H1 (cell line): Measurements from ENCODE around the gene BRIP1. TPM values are rescaled to one million over a fixed set of nuclear protein-coding genes. Genes with fewer than 3 reads are reported as not detected.

Source experiments
- BRCA1 ChIP-seq: IDR thresholded peaks from 2 replicates; pipeline ENCODE4 v1.6.1; 2012; ENCODE audit warnings: low read depth, low read length, improper control_type of control experiment
- EP300 ChIP-seq, 2 experiments: IDR thresholded peaks; 1 replicate in 1 of 2; 2 replicates in 1 of 2; pipeline ENCODE4 v1.6.1; 2011 to 2012; ENCODE audit warnings: low read depth in 2 of 2, low read length in 2 of 2, mild to moderate bottlenecking in 2 of 2, borderline replicate concordance in 1 of 2, inconsistent platforms in 1 of 2, moderate library complexity in 1 of 2
- HDAC2 ChIP-seq, 2 experiments: fragments of 300-600 bp in 1 of 2; sonication (generic) in 1 of 2; IDR thresholded peaks; 2 replicates each; pipeline ENCODE4 v1.6.1; 2011 to 2012; ENCODE audit warnings: low read depth in 2 of 2, low read length in 2 of 2, mild to moderate bottlenecking in 2 of 2, moderate library complexity in 2 of 2, borderline replicate concordance in 1 of 2, inconsistent platforms in 1 of 2
- MAFK ChIP-seq: IDR thresholded peaks from 2 replicates; pipeline ENCODE4 v1.6.1; 2012; ENCODE audit warnings: low read depth, mild to moderate bottlenecking, improper control_type of control experiment, low read length
- RNF2 ChIP-seq: fragments of 200-900, 300-1000 bp; sonication (generic); IDR thresholded peaks from 2 replicates; pipeline ENCODE4 v1.7.1; 2016; ENCODE audit warnings: borderline replicate concordance, low read depth, mild to moderate bottlenecking, antibody characterized with exemption, low read length; ENCODE audit not compliant: poor library complexity, severe bottlenecking; ENCODE audit errors: missing control alignments
- TEAD4 ChIP-seq: IDR thresholded peaks from 2 replicates; pipeline ENCODE4 v1.6.1; 2012; ENCODE audit warnings: low read depth, low read length, inconsistent platforms, mixed read lengths
- polyA plus RNA-seq, 7 experiments: library from polyadenylated mRNA; depleted of rRNA in 3 of 7; stranded (reverse) in 5 of 7; unstranded in 2 of 7; fragments of >200 nt in 5 of 7; fragments of 200-250 nt in 2 of 7; gene quantifications; 1 replicate in 5 of 7; 2 replicates in 1 of 7; 4 replicates in 1 of 7; pipeline versions ENCODE4 v1.2.1 to v1.2.3, GENCODE V29; 2011 to 2013; ENCODE audit warnings: missing spikeins in 2 of 7, mixed read lengths in 2 of 7
- total RNA-seq: library from RNA; stranded (reverse); fragmentation: NEBNext Ultra II Directional; extraction: Animal tissue kit (Norgen Biotek cat#: 25700); gene quantifications from 2 replicates; pipeline ENCODE4 v1.2.1, GENCODE V29; 2021

The BRIP1 gene
- total and polyA plus RNA-seq, 2 of the 8 experiments (the other 6 are each of a cell fraction or from before 2014, with no cell fraction given) = 5.8 to 19.2 TPM

DNA sequence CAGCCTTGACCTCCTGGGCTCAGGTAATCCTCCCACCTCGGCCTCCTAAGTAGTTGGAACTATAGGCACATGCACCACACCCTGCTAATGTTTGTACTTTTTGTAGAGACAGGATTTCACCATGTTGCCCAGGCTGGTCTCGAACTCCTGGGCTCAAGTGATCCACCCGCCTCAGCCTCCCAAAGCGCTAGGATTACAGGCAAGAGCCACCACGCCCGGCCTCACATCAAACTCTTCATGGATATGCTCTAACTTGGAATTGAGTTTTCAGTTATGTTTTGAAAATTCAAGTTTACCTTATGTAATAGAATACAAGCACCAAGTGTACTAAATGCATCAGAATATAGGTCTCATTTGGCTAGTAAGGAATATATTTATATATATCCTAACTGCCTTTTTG, 119.6 kb downstream of the BRIP1 start (continued):
- TF ChIP-seq EP300 (IDR thresholded peaks at IDR 0.05; ENCODE audit: borderline replicate concordance in 1 of 2, low read depth in 2 of 2, low read length in 2 of 2) (no peak), MAFK (no peak), TEAD4 (no peak), RNF2 (no peak), HDAC2 (IDR thresholded peaks at IDR 0.05; ENCODE audit: borderline replicate concordance in 1 of 2, low read depth in 2 of 2, low read length in 2 of 2) (no peak), BRCA1 (no peak)
